Activated CD4-positive, alpha-beta T cell treated with anti-CD3 and anti-CD28 coated beads for 48 hours (primary cell): Measurements from ENCODE around the gene TEX48.

ENCODE experiments used
- DNase-seq: peaks from one replicate; pipeline ENCODE4 v3.0.0-alpha.2; 2020

TEX48 gene

GRCh38 chr9:114662081-114662989 lies 19.7 kb downstream of the TEX48 start:
- DNase-seq = peak; percentile 79

- no peak for DNase-seq
Measured at GRCh38 chr9:114657705-114658104, 24.3 kb downstream of the TEX48 start, which contains the start of gene TEX53. TEX53 (minus strand) TSS chr9:114657805; CDS start chr9:114657774, 31 bp downstream.

GRCh38 chr9:114656301-114656700 lies 25.7 kb downstream of the TEX48 start:
- no peak for DNase-seq

GRCh38 chr9:114655689-114656088 lies 26.3 kb downstream of the TEX48 start:
- DNase-seq = no peak

- DNase-seq = peak; percentile 87
Measured at GRCh38 chr9:114653556-114654159, 28.3 kb downstream of the TEX48 start.

- no peak for DNase-seq
Measured at GRCh38 chr9:114652776-114653555, 29.0 kb downstream of the TEX48 start.

- no peak for DNase-seq
Measured at GRCh38 chr9:114643896-114644295, 38.1 kb downstream of the TEX48 start.

GRCh38 chr9:114643001-114643400 lies 39.0 kb downstream of the TEX48 start:
- no peak for DNase-seq

GRCh38 chr9:114641967-114642366 lies 40.0 kb downstream of the TEX48 start:
- DNase-seq = no peak

- DNase-seq = no peak
Measured at GRCh38 chr9:114638404-114638803, 43.6 kb downstream of the TEX48 start.

- no peak for DNase-seq
Measured at GRCh38 chr9:114634387-114634786, 47.6 kb downstream of the TEX48 start.

GRCh38 chr9:114633438-114634089 lies 48.4 kb downstream of the TEX48 start:
- no peak for DNase-seq

GRCh38 chr9:114631166-114631565 lies 50.8 kb downstream of the TEX48 start:
- DNase-seq = no peak

- DNase-seq = no peak
Measured at GRCh38 chr9:114629563-114630090, 52.4 kb downstream of the TEX48 start.

- DNase-seq = no peak
Measured at GRCh38 chr9:114627553-114627952, 54.4 kb downstream of the TEX48 start.

GRCh38 chr9:114626415-114627020 lies 55.5 kb downstream of the TEX48 start:
- no peak for DNase-seq

GRCh38 chr9:114624677-114625076 lies 57.3 kb downstream of the TEX48 start:
- DNase-seq = no peak

GRCh38 chr9:114621975-114622609 lies 59.9 kb downstream of the TEX48 start:
- no peak for DNase-seq

- no peak for DNase-seq
Measured at GRCh38 chr9:114621561-114621960, 60.4 kb downstream of the TEX48 start.

GRCh38 chr9:114619191-114619761 lies 62.7 kb downstream of the TEX48 start:
- DNase-seq = peak; percentile 11
